ENCODE data around the gene CREB3L1.

- TF ChIP-seq POLR2A (IDR thresholded peaks at IDR 0.05; ENCODE audit: low read length): no peak
- no peak for TF ChIP-seq GATA1 (IDR thresholded peaks at IDR 0.05; ENCODE audit: low read depth, low read length)
These were observed 73.7 kb downstream of the CREB3L1 start for GRCh38 chr11:46351148-46351547.

All from erythroblast (primary cell).